Brain microvascular endothelial cell (primary cell): ENCODE measurements around the gene CPNE1.

ENCODE experiments used
- DNase-seq: peaks from one replicate; pipeline ENCODE4 v3.0.0-alpha.2; 2020
- H3K27ac ChIP-seq: fragments of 250-450 bp; sonication (Bioruptor Pico); 2 replicates; pipeline ENCODE4 v1.5.1; 2020; ENCODE audit warnings: mild to moderate bottlenecking, moderate library complexity
- H3K27me3 ChIP-seq: fragments of 250-450 bp; sonication (Bioruptor Pico); replicated peaks from 2 replicates; pipeline ENCODE4 v1.5.1; 2020; ENCODE audit warnings: mild to moderate bottlenecking
- H3K36me3 ChIP-seq: fragments of 250-450 bp; sonication (Bioruptor Pico); replicated peaks from 2 replicates; pipeline ENCODE4 v1.5.1; 2020; ENCODE audit warnings: mild to moderate bottlenecking
- H3K4me3 ChIP-seq: 2 replicates; pipeline ENCODE4 v1.5.1; 2011; ENCODE audit warnings: low read depth, mild to moderate bottlenecking, control low read depth, low read length, moderate library complexity
- in situ Hi-C: cut with HindIII; loops from 2 replicates; pipeline ENCODE4 v1.10.0; 2017; ENCODE audit warnings: low sequenced_read_pairs, low pct_ligation_motif_present
- TF ChIP-seq, protein P1 (sequence below): IDR thresholded peaks from 2 replicates; pipeline ENCODE4 v1.5.1; 2011; ENCODE audit warnings: low read depth, mild to moderate bottlenecking, moderate library complexity, low read length, control low read depth, inconsistent platforms; ENCODE audit errors: missing control alignments

Gene CPNE1

DNA sequence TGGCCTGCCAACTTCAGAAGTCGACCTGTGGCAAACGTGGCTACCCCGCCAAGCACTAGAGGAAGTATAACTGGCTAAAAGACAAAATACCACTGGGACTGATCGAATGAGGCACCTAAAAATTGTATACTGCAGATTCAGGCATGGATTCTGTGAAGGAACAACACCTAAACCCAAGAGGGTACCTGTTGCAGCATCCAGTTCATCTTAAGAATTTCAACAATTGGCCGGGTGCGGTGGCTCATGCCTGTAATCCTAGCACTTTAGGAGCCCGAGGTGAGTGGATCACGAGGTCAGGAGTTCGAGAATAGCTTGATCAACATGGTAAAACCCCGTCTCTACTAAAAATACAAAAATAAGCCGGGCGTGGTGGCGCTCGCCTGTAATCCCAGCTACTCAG lies 76.3 kb downstream of the CPNE1 start:
- TF ChIP-seq, protein P1, sequence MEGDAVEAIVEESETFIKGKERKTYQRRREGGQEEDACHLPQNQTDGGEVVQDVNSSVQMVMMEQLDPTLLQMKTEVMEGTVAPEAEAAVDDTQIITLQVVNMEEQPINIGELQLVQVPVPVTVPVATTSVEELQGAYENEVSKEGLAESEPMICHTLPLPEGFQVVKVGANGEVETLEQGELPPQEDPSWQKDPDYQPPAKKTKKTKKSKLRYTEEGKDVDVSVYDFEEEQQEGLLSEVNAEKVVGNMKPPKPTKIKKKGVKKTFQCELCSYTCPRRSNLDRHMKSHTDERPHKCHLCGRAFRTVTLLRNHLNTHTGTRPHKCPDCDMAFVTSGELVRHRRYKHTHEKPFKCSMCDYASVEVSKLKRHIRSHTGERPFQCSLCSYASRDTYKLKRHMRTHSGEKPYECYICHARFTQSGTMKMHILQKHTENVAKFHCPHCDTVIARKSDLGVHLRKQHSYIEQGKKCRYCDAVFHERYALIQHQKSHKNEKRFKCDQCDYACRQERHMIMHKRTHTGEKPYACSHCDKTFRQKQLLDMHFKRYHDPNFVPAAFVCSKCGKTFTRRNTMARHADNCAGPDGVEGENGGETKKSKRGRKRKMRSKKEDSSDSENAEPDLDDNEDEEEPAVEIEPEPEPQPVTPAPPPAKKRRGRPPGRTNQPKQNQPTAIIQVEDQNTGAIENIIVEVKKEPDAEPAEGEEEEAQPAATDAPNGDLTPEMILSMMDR, result no peak
- in situ Hi-C loops, result no loop called here
- H3K27me3 ChIP-seq, result no peaks in the 10 kb centered on the region
- no peaks in the 10 kb centered on the region for H3K36me3 ChIP-seq
- H3K27ac ChIP-seq, result no peak overlapping the region
- no peak for DNase-seq
- no peak overlapping the region for H3K4me3 ChIP-seq

DNA sequence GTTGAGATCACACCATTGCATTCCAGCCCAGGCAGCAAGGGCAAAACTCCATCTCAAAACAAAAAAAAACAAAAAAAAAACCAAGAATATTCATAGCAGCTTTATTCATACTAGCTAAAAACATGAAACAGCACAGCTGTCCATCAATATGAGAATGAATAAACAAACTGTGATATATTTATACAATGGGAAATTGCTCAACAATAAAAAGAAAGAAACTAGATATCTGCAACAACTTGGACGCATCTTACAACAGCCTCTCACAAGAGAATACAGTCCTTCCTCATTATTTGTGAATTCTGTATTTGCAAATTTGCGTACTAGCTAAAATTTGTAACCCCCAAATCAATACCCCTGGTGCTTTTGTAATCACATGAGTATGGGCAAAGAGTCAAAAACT lies 77.3 kb downstream of the CPNE1 start:
- in situ Hi-C loops, result no loop called here
- no peak for DNase-seq
- TF ChIP-seq, protein P1, result no peak

DNA sequence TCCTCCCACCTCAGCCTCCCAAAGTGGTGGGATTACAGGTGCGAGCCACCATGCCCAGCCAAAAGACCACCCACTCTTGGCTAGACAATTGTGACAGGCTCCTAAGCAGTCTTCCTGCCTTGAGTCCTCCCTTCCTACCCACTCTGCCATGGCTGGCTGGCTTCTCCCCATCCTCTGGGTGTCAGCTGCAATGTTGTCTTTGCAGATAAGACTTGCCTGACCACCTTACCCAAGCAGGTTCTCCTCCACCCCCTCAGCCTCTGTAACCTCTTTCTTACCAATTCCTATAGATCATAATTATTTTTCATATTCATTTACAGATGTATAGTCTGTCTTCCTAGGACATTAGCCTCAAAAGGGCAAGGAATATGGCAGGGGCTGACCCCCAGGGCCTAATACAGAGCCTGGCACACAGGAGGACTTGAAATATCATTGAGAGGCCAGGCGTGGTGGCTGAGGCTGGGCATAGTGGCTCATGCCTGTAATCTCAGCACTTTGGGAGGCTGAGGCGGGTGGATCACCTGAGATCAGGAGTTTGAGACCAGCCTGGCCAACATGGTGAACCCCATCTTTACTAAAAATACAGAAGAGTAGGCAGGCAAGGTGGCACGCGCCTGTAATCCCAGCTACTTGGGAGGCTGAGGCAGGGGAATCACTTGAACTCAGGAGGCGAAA lies 77.8 kb downstream of the CPNE1 start:
- TF ChIP-seq, protein P1, result no peak
- H3K36me3 ChIP-seq, result no peaks in the 10 kb centered on the region
- H3K4me3 ChIP-seq, result no peak overlapping the region
- no peak for DNase-seq
- H3K27me3 ChIP-seq, result no peaks in the 10 kb centered on the region
- H3K27ac ChIP-seq, result no peak overlapping the region
- in situ Hi-C loops, result no loop called here

More for the DNA sequence above, 77.3 kb downstream of the CPNE1 start:
- H3K27ac ChIP-seq, result no peak overlapping the region
- H3K4me3 ChIP-seq, result no peak overlapping the region
- H3K27me3 ChIP-seq, result no peaks in the 10 kb centered on the region
- H3K36me3 ChIP-seq, result no peaks in the 10 kb centered on the region

DNA sequence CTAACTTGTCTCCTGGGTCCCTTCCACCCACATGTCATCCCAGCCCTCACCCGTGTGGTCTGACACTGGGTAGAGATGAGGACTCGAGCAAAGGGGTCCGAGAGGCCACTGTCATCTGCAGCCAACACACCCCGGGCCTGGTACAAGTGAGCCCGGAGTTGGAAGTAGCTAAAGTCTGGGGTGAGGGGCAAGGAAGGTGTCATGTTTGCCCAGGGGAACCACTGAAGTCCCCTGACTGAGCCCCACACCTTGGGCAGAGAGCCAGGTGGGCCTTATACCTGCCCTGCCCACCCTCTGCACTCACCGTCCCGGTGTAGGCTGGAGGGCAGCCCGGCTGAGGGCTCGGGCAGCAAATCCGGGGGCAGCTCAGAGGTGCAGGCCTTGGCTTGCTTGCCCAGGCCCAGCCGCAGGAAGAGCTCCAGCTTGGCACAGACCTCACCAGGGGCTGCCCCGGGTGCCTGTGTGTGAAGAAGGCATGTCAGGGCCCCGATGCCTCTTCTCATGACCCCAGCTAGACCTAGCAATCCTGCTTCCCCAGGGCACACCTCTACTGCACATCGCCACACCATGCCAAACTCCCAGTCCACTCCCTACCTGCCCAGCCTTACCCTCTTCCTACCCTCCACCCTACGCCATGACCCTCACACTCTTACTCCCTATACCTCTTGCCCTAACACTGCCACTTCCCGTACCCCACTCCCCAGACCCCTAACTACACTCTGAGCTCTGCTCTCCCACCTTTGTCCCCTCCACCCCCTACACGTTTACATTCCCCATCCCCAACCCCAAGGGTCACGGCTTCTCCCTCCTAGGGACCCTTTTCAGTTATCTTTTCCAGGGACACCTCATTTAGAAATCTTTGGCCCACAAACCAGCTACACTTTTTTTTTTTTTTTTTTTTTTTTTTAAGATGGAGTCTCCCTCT lies 80.8 kb downstream of the CPNE1 start:
- no peak for DNase-seq
- H3K27ac ChIP-seq, result no peak overlapping the region

DNA sequence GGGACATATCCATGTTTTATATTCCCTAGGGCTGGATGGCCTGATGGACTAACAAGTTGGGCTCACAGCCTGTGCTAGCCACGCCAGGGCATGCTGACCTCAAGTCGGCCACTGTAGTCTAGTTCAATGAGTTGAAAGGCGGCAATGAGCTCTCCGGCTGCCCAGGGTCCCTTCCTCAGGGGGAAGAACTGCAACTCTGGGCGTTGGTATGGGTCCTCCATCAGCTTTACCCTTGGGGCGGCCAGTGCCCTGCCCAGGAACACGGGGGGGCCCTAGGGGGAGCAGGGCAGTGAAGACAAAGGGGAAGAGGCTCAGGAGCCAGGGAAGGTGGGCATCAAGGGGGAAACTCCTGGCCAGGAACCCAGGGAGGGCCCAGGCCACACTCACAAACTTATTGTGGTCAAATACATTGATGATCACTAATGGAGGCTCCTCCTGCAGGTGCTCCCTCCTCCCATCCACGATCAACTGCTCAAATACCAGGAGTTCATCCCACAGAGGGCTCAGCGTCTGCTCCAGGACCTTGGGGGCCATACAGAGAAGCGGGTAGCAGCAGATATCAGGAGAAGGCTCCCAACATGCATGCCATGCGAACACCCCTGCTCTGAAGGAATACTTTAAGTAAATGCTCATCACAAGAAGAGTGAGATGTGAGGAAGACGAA lies 81.8 kb downstream of the CPNE1 start:
- H3K36me3 ChIP-seq, result no peaks in the 10 kb centered on the region
- H3K27ac ChIP-seq, result no peak overlapping the region
- in situ Hi-C loops, result no loop called here
- DNase-seq, result no peak
- no peaks in the 10 kb centered on the region for H3K27me3 ChIP-seq
- TF ChIP-seq, protein P1, result no peak
- no peak overlapping the region for H3K4me3 ChIP-seq

More for the DNA sequence above, 80.8 kb downstream of the CPNE1 start:
- H3K27me3 ChIP-seq, result no peaks in the 10 kb centered on the region
- in situ Hi-C loops, result no loop called here
- TF ChIP-seq, protein P1, result no peak
- H3K36me3 ChIP-seq, result no peaks in the 10 kb centered on the region
- no peak overlapping the region for H3K4me3 ChIP-seq
